Body of pancreas (tissue), 4 donors: ENCODE data around the gene ZFYVE16.

Experiments used
- CTCF ChIP-seq, 7 experiments: fragments of 450-650 bp in 4 of 7; fragments of 200-600 bp in 3 of 7; sonication (generic) in 3 of 7; IDR thresholded peaks; one replicate each; pipeline ENCODE4 v1.5.1; 2016 to 2019; ENCODE audit warnings: antibody characterized with exemption in 7 of 7
- POLR2A ChIP-seq, 3 donors: fragments of 450-650 bp; IDR thresholded peaks; one replicate each; pipeline ENCODE4 v1.6.1; 2016; ENCODE audit warnings: antibody characterized with exemption in 3 of 3, mild to moderate bottlenecking in 2 of 3

- TF ChIP-seq CTCF (IDR thresholded peaks at IDR 0.05) (no peak), POLR2A (IDR thresholded peaks at IDR 0.05) (no peak)
These were observed 33.7 kb upstream of the ZFYVE16 start for GRCh38 chr5:80374188-80374587.
